ENCODE measurements around the gene KRTAP13-3. TPM values are rescaled to one million over a fixed set of nuclear protein-coding genes. Genes with fewer than 3 reads are reported as not detected.

The KRTAP13-3 gene, protein sequence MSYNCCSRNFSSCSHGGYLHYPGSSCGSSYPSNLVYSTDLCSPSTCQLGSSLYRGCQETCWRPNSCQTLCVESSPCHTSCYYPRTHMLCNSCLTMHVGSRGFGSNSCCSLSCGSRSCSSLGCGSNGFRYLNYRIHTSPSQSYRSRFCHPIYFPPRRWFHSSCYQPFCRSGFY
- not detected in 2 replicates for total RNA-seq

GRCh38 chr21:30425826-30426225 is at the start of gene KRTAP13-3:
Gene KRTAP13-3 (minus strand): TSS chr21:30425926. CDS start chr21:30425912, 14 bp downstream.

GRCh38 chr21:30439975-30440374 is 14.2 kb upstream of the KRTAP13-3 start, which contains the start of gene KRTAP15-1:
Gene KRTAP15-1 (plus strand): TSS chr21:30440275. CDS start chr21:30440328, 53 bp downstream.

GRCh38 chr21:30430170-30430655 is 4.5 kb upstream of the KRTAP13-3 start, which contains the start of gene KRTAP13-4:
Gene KRTAP13-4 (plus strand): TSS chr21:30430220. CDS start chr21:30430276, 56 bp downstream.

GRCh38 chr21:30395731-30396130 is 30.0 kb downstream of the KRTAP13-3 start, which contains the start of gene KRTAP13-1:
Gene KRTAP13-1 (plus strand): TSS chr21:30396031. CDS start chr21:30396087, 56 bp downstream.

Other genes with a start within 250 kb of the KRTAP13-3 start
- not detected in 2 replicates for gene CLDN8, start 209.8 kb downstream of the KRTAP13-3 start, total RNA-seq
- not detected in 2 replicates for gene KRTAP24-1, start 143.0 kb downstream of the KRTAP13-3 start, total RNA-seq
- gene KRTAP25-1, start 136.4 kb downstream of the KRTAP13-3 start, total RNA-seq = not detected in 2 replicates
- gene KRTAP26-1, start 105.6 kb downstream of the KRTAP13-3 start, total RNA-seq = not detected in 2 replicates
- not detected in 2 replicates for gene KRTAP27-1, start 88.2 kb downstream of the KRTAP13-3 start, total RNA-seq
- not detected in 2 replicates for gene KRTAP23-1, start 77.3 kb downstream of the KRTAP13-3 start, total RNA-seq
- not detected in 2 replicates for gene KRTAP13-2, start 53.7 kb downstream of the KRTAP13-3 start, total RNA-seq
- gene KRTAP13-1, start 29.9 kb downstream of the KRTAP13-3 start, total RNA-seq = not detected in 2 replicates
- not detected in 2 replicates for gene KRTAP13-4, start 4.3 kb upstream of the KRTAP13-3 start, total RNA-seq
- not detected in 2 replicates for gene KRTAP15-1, start 14.3 kb upstream of the KRTAP13-3 start, total RNA-seq
- gene KRTAP19-1, start 54.4 kb upstream of the KRTAP13-3 start, total RNA-seq = not detected in 2 replicates
- gene KRTAP19-2, start 61.5 kb upstream of the KRTAP13-3 start, total RNA-seq = not detected in 2 replicates
- not detected in 2 replicates for gene KRTAP19-3, start 66.1 kb upstream of the KRTAP13-3 start, total RNA-seq
- not detected in 2 replicates for gene KRTAP19-4, start 71.2 kb upstream of the KRTAP13-3 start, total RNA-seq
- gene KRTAP19-5, start 76.2 kb upstream of the KRTAP13-3 start, total RNA-seq = not detected in 2 replicates
- gene KRTAP19-6, start 115.9 kb upstream of the KRTAP13-3 start, total RNA-seq = not detected in 2 replicates
- not detected in 2 replicates for gene KRTAP19-7, start 135.4 kb upstream of the KRTAP13-3 start, total RNA-seq
- gene KRTAP22-2, start 164.5 kb upstream of the KRTAP13-3 start, total RNA-seq = not detected in 2 replicates
- not detected in 2 replicates for gene KRTAP6-3, start 166.5 kb upstream of the KRTAP13-3 start, total RNA-seq
- gene KRTAP6-2, start 173.0 kb upstream of the KRTAP13-3 start, total RNA-seq = not detected in 2 replicates
- not detected in 2 replicates for gene KRTAP22-1, start 175.2 kb upstream of the KRTAP13-3 start, total RNA-seq
- not detected in 2 replicates for gene KRTAP6-1, start 188.0 kb upstream of the KRTAP13-3 start, total RNA-seq
- gene KRTAP20-1, start 190.5 kb upstream of the KRTAP13-3 start, total RNA-seq = not detected in 2 replicates
- not detected in 2 replicates for gene KRTAP20-4, start 194.7 kb upstream of the KRTAP13-3 start, total RNA-seq
- not detected in 2 replicates for gene KRTAP20-2, start 209.3 kb upstream of the KRTAP13-3 start, total RNA-seq
- not detected in 2 replicates for gene KRTAP20-3, start 216.9 kb upstream of the KRTAP13-3 start, total RNA-seq

Measured in epithelial cell of alveolus of lung (primary cell).